ENCODE measurements around the gene UVRAG. TPM values are rescaled to one million over a fixed set of nuclear protein-coding genes. Genes with fewer than 3 reads are reported as not detected.
A peak's percentile ranks its signal among the peaks of the same experiment; 100 is the strongest.
"Not testable (repeated sequence)": the region's sequence is repeated elsewhere in the genome, so short reads cannot be mapped to it uniquely, and the experiment has no call there.

The UVRAG gene
- total and polyA plus RNA-seq, 5 donors from 2014 or later: 13.7 to 37.2 (median 16.6) TPM

- not testable (repeated sequence) for H3K4me1 ChIP-seq (ENCODE audit: control insufficient read depth, insufficient read depth, low read length, poor library complexity, severe bottlenecking); H3K27ac ChIP-seq (ENCODE audit: insufficient read depth, low read length, poor library complexity, severe bottlenecking); ATAC-seq (ENCODE audit: low read depth in 2 of 2); DNase-seq; H3K4me3 ChIP-seq (ENCODE audit: low read depth, low read length); H3K36me3 ChIP-seq (ENCODE audit: control insufficient read depth, insufficient read depth, low read length); H3K27me3 ChIP-seq (ENCODE audit: control insufficient read depth, insufficient read depth, low read length); H3K9me3 ChIP-seq (ENCODE audit: control insufficient read depth in 2 of 2, low read length in 2 of 2); H3K27me3 Mint-ChIP-seq; H3K9me3 Mint-ChIP-seq
- H3K4me3 Mint-ChIP-seq: peak overlapping the region in 1 of 4 donors; percentile 32
- peaks cover 27% of the 10 kb centered on the region for H3K36me3 Mint-ChIP-seq
- H3K27ac Mint-ChIP-seq: peak overlapping the region in 1 of 3 donors; percentile 27
- H3K4me1 Mint-ChIP-seq: peaks cover 0 to 44% (median 19%) of the 10 kb centered on the region in 4 donors
Observed at GRCh38 chr11:75979075-75979474, 164.1 kb downstream of the UVRAG start.

GRCh38 chr11:75979479-75980027, 164.5 kb downstream of the UVRAG start:
- Mint-ChIP-seq H3K4me3 (peak overlapping the region in 2 of 4 donors; percentile 15 to 32), H3K4me1 (peaks cover 4 to 44% (median 20%) of the 10 kb centered on the region in 4 donors), H3K36me3 (peaks cover 31% of the 10 kb centered on the region), H3K27ac (peak overlapping the region in 1 of 3 donors; percentile 0)
- DNase-seq; H3K27ac ChIP-seq (ENCODE audit: insufficient read depth, low read length, poor library complexity, severe bottlenecking); H3K4me1 ChIP-seq (ENCODE audit: control insufficient read depth, insufficient read depth, low read length, poor library complexity, severe bottlenecking); H3K27me3 Mint-ChIP-seq; H3K9me3 Mint-ChIP-seq; ATAC-seq (ENCODE audit: low read depth in 2 of 2); H3K4me3 ChIP-seq (ENCODE audit: low read depth, low read length); H3K27me3 ChIP-seq (ENCODE audit: control insufficient read depth, insufficient read depth, low read length); H3K9me3 ChIP-seq (ENCODE audit: control insufficient read depth in 2 of 2, low read length in 2 of 2): not testable (repeated sequence)
- H3K36me3 ChIP-seq (ENCODE audit: control insufficient read depth, insufficient read depth, low read length): peaks cover 14% of the 10 kb centered on the region

GRCh38 chr11:75980031-75980430, 165.0 kb downstream of the UVRAG start:
- H3K4me1 Mint-ChIP-seq: peaks cover 5 to 40% (median 20%) of the 10 kb centered on the region in 4 donors
- Histone ChIP-seq H3K9me3 (ENCODE audit: control insufficient read depth in 2 of 2, low read length in 2 of 2) (no peaks in the 10 kb centered on the region), H3K27me3 (ENCODE audit: control insufficient read depth, insufficient read depth, low read length) (no peaks in the 10 kb centered on the region), H3K27ac (ENCODE audit: insufficient read depth, low read length, poor library complexity, severe bottlenecking) (no peak overlapping the region), H3K4me3 (ENCODE audit: low read depth, low read length) (no peak overlapping the region), H3K36me3 (ENCODE audit: control insufficient read depth, insufficient read depth, low read length) (peaks cover 19% of the 10 kb centered on the region), H3K4me1 (ENCODE audit: control insufficient read depth, insufficient read depth, low read length, poor library complexity, severe bottlenecking) (no peaks in the 10 kb centered on the region)
- H3K27me3 Mint-ChIP-seq: no peaks in the 10 kb centered on the region
- H3K27ac Mint-ChIP-seq: peak overlapping the region in 2 of 3 donors; percentile 0 to 7
- no peak overlapping the region for H3K4me3 Mint-ChIP-seq
- peaks cover 0 to 4% (median 0%) of the 10 kb centered on the region in 7 donors for H3K9me3 Mint-ChIP-seq
- DNase-seq (no peak), ATAC-seq (ENCODE audit: low read depth in 2 of 2) (no peak)
- H3K36me3 Mint-ChIP-seq: peaks cover 36% of the 10 kb centered on the region

GRCh38 chr11:75981546-75981945, 166.5 kb downstream of the UVRAG start:
- H3K27me3 ChIP-seq (ENCODE audit: control insufficient read depth, insufficient read depth, low read length): no peaks in the 10 kb centered on the region
- peak overlapping the region in 2 of 3 donors; percentile 42 to 52 for H3K27ac Mint-ChIP-seq
- no peaks in the 10 kb centered on the region for H3K27me3 Mint-ChIP-seq
- H3K9me3 Mint-ChIP-seq: no peaks in the 10 kb centered on the region
- no peak overlapping the region for H3K4me3 Mint-ChIP-seq
- DNase-seq (no peak), ATAC-seq (ENCODE audit: low read depth in 2 of 2) (no peak)
- H3K9me3 ChIP-seq (ENCODE audit: control insufficient read depth in 2 of 2, low read length in 2 of 2): no peaks in the 10 kb centered on the region
- peaks cover 36% of the 10 kb centered on the region for H3K36me3 Mint-ChIP-seq
- H3K36me3 ChIP-seq (ENCODE audit: control insufficient read depth, insufficient read depth, low read length): peaks cover 19% of the 10 kb centered on the region
- no peak overlapping the region for H3K4me3 ChIP-seq (ENCODE audit: low read depth, low read length)
- H3K4me1 ChIP-seq (ENCODE audit: control insufficient read depth, insufficient read depth, low read length, poor library complexity, severe bottlenecking): no peaks in the 10 kb centered on the region
- no peak overlapping the region for H3K27ac ChIP-seq (ENCODE audit: insufficient read depth, low read length, poor library complexity, severe bottlenecking)
- peaks cover 5 to 28% (median 19%) of the 10 kb centered on the region in 4 donors for H3K4me1 Mint-ChIP-seq

- Histone ChIP-seq H3K4me3 (ENCODE audit: low read depth, low read length) (no peak overlapping the region), H3K27ac (ENCODE audit: insufficient read depth, low read length, poor library complexity, severe bottlenecking) (no peak overlapping the region), H3K4me1 (ENCODE audit: control insufficient read depth, insufficient read depth, low read length, poor library complexity, severe bottlenecking) (no peaks in the 10 kb centered on the region), H3K9me3 (ENCODE audit: control insufficient read depth in 2 of 2, low read length in 2 of 2) (no peaks in the 10 kb centered on the region), H3K36me3 (ENCODE audit: control insufficient read depth, insufficient read depth, low read length) (peaks cover 19% of the 10 kb centered on the region), H3K27me3 (ENCODE audit: control insufficient read depth, insufficient read depth, low read length) (no peaks in the 10 kb centered on the region)
- no peak for DNase-seq
- no peak overlapping the region for H3K4me3 Mint-ChIP-seq
- no peaks in the 10 kb centered on the region for H3K9me3 Mint-ChIP-seq
- ATAC-seq (ENCODE audit: low read depth in 2 of 2): no peak
- H3K4me1 Mint-ChIP-seq: peaks cover 5 to 21% (median 16%) of the 10 kb centered on the region in 4 donors
- peaks cover 40% of the 10 kb centered on the region for H3K36me3 Mint-ChIP-seq
- peak overlapping the region in 2 of 3 donors; percentile 20 to 52 for H3K27ac Mint-ChIP-seq
- H3K27me3 Mint-ChIP-seq: no peaks in the 10 kb centered on the region
Observed at GRCh38 chr11:75982309-75982708, 167.3 kb downstream of the UVRAG start.

GRCh38 chr11:75986966-75987365, 172.0 kb downstream of the UVRAG start:
- Mint-ChIP-seq H3K4me1 (peaks cover 8 to 19% (median 18%) of the 10 kb centered on the region in 4 donors), H3K36me3 (peaks cover 42% of the 10 kb centered on the region), H3K4me3 (no peak overlapping the region)

GRCh38 chr11:75993126-75993525, 178.1 kb downstream of the UVRAG start:
- Histone ChIP-seq H3K27me3 (ENCODE audit: control insufficient read depth, insufficient read depth, low read length) (no peaks in the 10 kb centered on the region), H3K4me3 (ENCODE audit: low read depth, low read length) (no peak overlapping the region), H3K27ac (ENCODE audit: insufficient read depth, low read length, poor library complexity, severe bottlenecking) (no peak overlapping the region), H3K4me1 (ENCODE audit: control insufficient read depth, insufficient read depth, low read length, poor library complexity, severe bottlenecking) (no peaks in the 10 kb centered on the region), H3K36me3 (ENCODE audit: control insufficient read depth, insufficient read depth, low read length) (peaks cover 2% of the 10 kb centered on the region), H3K9me3 (ENCODE audit: control insufficient read depth in 2 of 2, low read length in 2 of 2) (no peaks in the 10 kb centered on the region)
- Mint-ChIP-seq H3K36me3 (peaks cover 41% of the 10 kb centered on the region), H3K4me1 (peaks cover 6 to 14% (median 12%) of the 10 kb centered on the region in 4 donors), H3K9me3 (peaks cover 0 to 3% (median 0%) of the 10 kb centered on the region in 7 donors), H3K27ac (no peak overlapping the region), H3K27me3 (no peaks in the 10 kb centered on the region), H3K4me3 (no peak overlapping the region)
- DNase-seq (no peak), ATAC-seq (ENCODE audit: low read depth in 2 of 2) (no peak)

More at GRCh38 chr11:75986966-75987365, 172.0 kb downstream of the UVRAG start:
- H3K4me3 ChIP-seq (ENCODE audit: low read depth, low read length): no peak overlapping the region
- no peaks in the 10 kb centered on the region for H3K27me3 ChIP-seq (ENCODE audit: control insufficient read depth, insufficient read depth, low read length)
- Mint-ChIP-seq H3K27ac (no peak overlapping the region), H3K27me3 (no peaks in the 10 kb centered on the region), H3K9me3 (no peaks in the 10 kb centered on the region)
- H3K9me3 ChIP-seq (ENCODE audit: control insufficient read depth in 2 of 2, low read length in 2 of 2): no peaks in the 10 kb centered on the region
- ATAC-seq (ENCODE audit: low read depth in 2 of 2) (no peak), DNase-seq (no peak)
- peaks cover 21% of the 10 kb centered on the region for H3K36me3 ChIP-seq (ENCODE audit: control insufficient read depth, insufficient read depth, low read length)
- H3K4me1 ChIP-seq (ENCODE audit: control insufficient read depth, insufficient read depth, low read length, poor library complexity, severe bottlenecking): no peaks in the 10 kb centered on the region
- no peak overlapping the region for H3K27ac ChIP-seq (ENCODE audit: insufficient read depth, low read length, poor library complexity, severe bottlenecking)

GRCh38 chr11:75994616-75995015, 179.6 kb downstream of the UVRAG start:
- ATAC-seq (ENCODE audit: low read depth in 2 of 2) (no peak), DNase-seq (no peak)
- peaks cover 41% of the 10 kb centered on the region for H3K36me3 Mint-ChIP-seq
- no peak overlapping the region for H3K27ac Mint-ChIP-seq
- H3K36me3 ChIP-seq (ENCODE audit: control insufficient read depth, insufficient read depth, low read length): no peaks in the 10 kb centered on the region
- no peaks in the 10 kb centered on the region for H3K27me3 ChIP-seq (ENCODE audit: control insufficient read depth, insufficient read depth, low read length)
- no peaks in the 10 kb centered on the region for H3K9me3 ChIP-seq (ENCODE audit: control insufficient read depth in 2 of 2, low read length in 2 of 2)
- no peak overlapping the region for H3K27ac ChIP-seq (ENCODE audit: insufficient read depth, low read length, poor library complexity, severe bottlenecking)
- no peak overlapping the region for H3K4me3 ChIP-seq (ENCODE audit: low read depth, low read length)
- H3K4me3 Mint-ChIP-seq: no peak overlapping the region
- H3K27me3 Mint-ChIP-seq: no peaks in the 10 kb centered on the region
- no peaks in the 10 kb centered on the region for H3K4me1 ChIP-seq (ENCODE audit: control insufficient read depth, insufficient read depth, low read length, poor library complexity, severe bottlenecking)
- H3K4me1 Mint-ChIP-seq: peaks cover 5 to 11% (median 7%) of the 10 kb centered on the region in 4 donors
- peaks cover 0 to 8% (median 0%) of the 10 kb centered on the region in 7 donors for H3K9me3 Mint-ChIP-seq

All from CD4-positive, CD25-positive, alpha-beta regulatory T cell (primary cell).